Measurements from ENCODE around the gene EDC4.

EDC4 gene

GRCh38 chr16:67880584-67880983, 7.7 kb downstream of the EDC4 start:
- DNase-seq = no peak

- DNase-seq = no peak
These were observed 8.8 kb downstream of the EDC4 start for GRCh38 chr16:67881621-67882161.

GRCh38 chr16:67882374-67883145, 9.7 kb downstream of the EDC4 start:
- DNase-seq = no peak

GRCh38 chr16:67883146-67883871, 10.5 kb downstream of the EDC4 start:
- DNase-seq = no peak

GRCh38 chr16:67883872-67884261, 11.0 kb downstream of the EDC4 start:
- DNase-seq = peak; percentile 63

- DNase-seq = no peak
These were observed 11.8 kb downstream of the EDC4 start, which contains the start of gene NRN1L for GRCh38 chr16:67884684-67885083. Gene NRN1L (plus strand): TSS chr16:67884885. CDS start chr16:67884904, 19 bp downstream.

GRCh38 chr16:67885545-67885944, 12.7 kb downstream of the EDC4 start:
- no peak for DNase-seq

- DNase-seq = no peak
These were observed 13.1 kb downstream of the EDC4 start for GRCh38 chr16:67885976-67886375.

GRCh38 chr16:67886387-67886786, 13.5 kb downstream of the EDC4 start:
- no peak for DNase-seq

- DNase-seq = no peak
These were observed 15.5 kb downstream of the EDC4 start for GRCh38 chr16:67888331-67888730.

- no peak for DNase-seq
These were observed 19.5 kb downstream of the EDC4 start for GRCh38 chr16:67892375-67892774.

GRCh38 chr16:67892899-67893742, 20.3 kb downstream of the EDC4 start, which contains the start of gene PSKH1:
Gene PSKH1 (plus strand): TSS chr16:67893254. CDS start chr16:67908750, 15,496 bp downstream.
- peak; percentile 91 for DNase-seq

- no peak for DNase-seq
These were observed 21.0 kb downstream of the EDC4 start for GRCh38 chr16:67893743-67894399.

- no peak for DNase-seq
These were observed 24.4 kb downstream of the EDC4 start for GRCh38 chr16:67897231-67897630.

GRCh38 chr16:67901734-67902133, 28.9 kb downstream of the EDC4 start:
- no peak for DNase-seq

GRCh38 chr16:67902831-67903230, 30.0 kb downstream of the EDC4 start:
- DNase-seq = no peak

GRCh38 chr16:67907397-67908180, 34.7 kb downstream of the EDC4 start:
- no peak for DNase-seq

GRCh38 chr16:67909056-67909742, 36.3 kb downstream of the EDC4 start:
- DNase-seq = no peak

GRCh38 chr16:67910158-67910557, 37.3 kb downstream of the EDC4 start:
- no peak for DNase-seq

- DNase-seq = no peak
These were observed 42.1 kb downstream of the EDC4 start for GRCh38 chr16:67914758-67915495.
